Vagina (tissue), 2 donors: Measurements from ENCODE around the gene CEP128. TPM values are rescaled to one million over a fixed set of nuclear protein-coding genes. Genes with fewer than 3 reads are reported as not detected.

Experiments
- DNase-seq, 2 donors: peaks; one replicate each; pipeline ENCODE4 v3.0.0-alpha.2; 2017; ENCODE audit errors: extremely low spot score in 2 of 2
- H3K27ac ChIP-seq: fragments of 200-600 bp; sonication (generic); one replicate; pipeline ENCODE4 v1.5.1; 2019
- H3K27me3 ChIP-seq: fragments of 200-600 bp; sonication (generic); one replicate; pipeline ENCODE4 v1.5.1; 2019
- H3K36me3 ChIP-seq, 2 donors: fragments of 200-600 bp; sonication (generic); one replicate each; pipeline ENCODE4 v1.5.1; 2017 to 2019
- H3K4me1 ChIP-seq: fragments of 200-600 bp; sonication (generic); one replicate; pipeline ENCODE4 v1.5.1; 2019
- H3K4me3 ChIP-seq, 2 donors: fragments of 200-600 bp; sonication (generic); 1 replicate in 1 of 2; 2 replicates in 1 of 2; pipeline ENCODE4 v1.5.1; 2016 to 2019
- H3K9me3 ChIP-seq: fragments of 200-600 bp; sonication (generic); one replicate; pipeline ENCODE4 v1.5.1; 2019
- POLR2A ChIP-seq, 2 donors: fragments of 450-650 bp; IDR thresholded peaks; one replicate each; pipeline ENCODE4 v1.6.1; 2017; ENCODE audit warnings: antibody characterized with exemption in 2 of 2, mild to moderate bottlenecking in 2 of 2, moderate library complexity in 2 of 2
- POLR2AphosphoS5 ChIP-seq, 2 donors: sonication (generic); formaldehyde crosslinking; IDR thresholded peaks; one replicate each; pipeline ENCODE4 v1.9.0; 2017; ENCODE audit warnings: antibody characterized with exemption in 2 of 2, mild to moderate bottlenecking in 2 of 2, low read depth in 1 of 2; ENCODE audit not compliant: insufficient read depth in 1 of 2
- intact Hi-C: fragments of 100-400 bp; cut with DNase I; formaldehyde crosslinking; loops from one replicate; pipeline ENCODE4 v1.15.1; 2023
- total RNA-seq: library from RNA; depleted of rRNA; stranded (reverse); fragments of >200 nt; gene quantifications from one replicate; pipeline ENCODE4 v1.2.3, GENCODE V29; 2016
- TF ChIP-seq, protein P1 (sequence below), 3 experiments: fragments of 450-650 bp in 2 of 3; fragments of 200-600 bp in 1 of 3; sonication (generic) in 1 of 3; IDR thresholded peaks; one replicate each; pipeline ENCODE4 v1.5.1; 2017 to 2019; ENCODE audit warnings: antibody characterized with exemption in 3 of 3, mild to moderate bottlenecking in 2 of 3, moderate library complexity in 2 of 3

CEP128 gene
- total RNA-seq, 1 donor from 2014 or later, result 6.6 TPM

DNA sequence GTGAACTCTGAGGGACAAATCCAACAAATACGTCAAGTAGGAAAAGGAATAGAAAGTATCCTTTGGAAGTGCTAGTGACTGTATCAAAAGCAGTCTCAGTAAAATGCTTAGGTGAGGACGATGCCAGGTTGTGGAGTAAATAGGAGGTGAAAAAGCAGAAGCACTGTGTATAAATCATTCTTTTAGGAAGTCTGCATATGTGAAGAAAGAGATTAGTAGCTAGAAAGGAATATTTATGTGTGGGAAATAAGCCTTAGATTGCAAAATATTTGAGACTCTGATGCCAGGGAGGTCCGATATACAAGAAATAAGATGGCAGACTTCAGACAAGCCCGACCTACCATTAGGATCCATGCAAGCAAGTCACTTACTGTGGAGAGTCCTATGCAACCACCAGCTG, 7.9 kb downstream of the CEP128 start:
- TF ChIP-seq POLR2A (IDR thresholded peaks at IDR 0.05), result no peak
- TF ChIP-seq, protein P1, sequence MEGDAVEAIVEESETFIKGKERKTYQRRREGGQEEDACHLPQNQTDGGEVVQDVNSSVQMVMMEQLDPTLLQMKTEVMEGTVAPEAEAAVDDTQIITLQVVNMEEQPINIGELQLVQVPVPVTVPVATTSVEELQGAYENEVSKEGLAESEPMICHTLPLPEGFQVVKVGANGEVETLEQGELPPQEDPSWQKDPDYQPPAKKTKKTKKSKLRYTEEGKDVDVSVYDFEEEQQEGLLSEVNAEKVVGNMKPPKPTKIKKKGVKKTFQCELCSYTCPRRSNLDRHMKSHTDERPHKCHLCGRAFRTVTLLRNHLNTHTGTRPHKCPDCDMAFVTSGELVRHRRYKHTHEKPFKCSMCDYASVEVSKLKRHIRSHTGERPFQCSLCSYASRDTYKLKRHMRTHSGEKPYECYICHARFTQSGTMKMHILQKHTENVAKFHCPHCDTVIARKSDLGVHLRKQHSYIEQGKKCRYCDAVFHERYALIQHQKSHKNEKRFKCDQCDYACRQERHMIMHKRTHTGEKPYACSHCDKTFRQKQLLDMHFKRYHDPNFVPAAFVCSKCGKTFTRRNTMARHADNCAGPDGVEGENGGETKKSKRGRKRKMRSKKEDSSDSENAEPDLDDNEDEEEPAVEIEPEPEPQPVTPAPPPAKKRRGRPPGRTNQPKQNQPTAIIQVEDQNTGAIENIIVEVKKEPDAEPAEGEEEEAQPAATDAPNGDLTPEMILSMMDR (IDR thresholded peaks at IDR 0.05), result no peak
- no peak for TF ChIP-seq POLR2AphosphoS5 (IDR thresholded peaks at IDR 0.05; ENCODE audit: insufficient read depth in 1 of 2, low read depth in 1 of 2)
- Histone ChIP-seq H3K36me3 (no peaks in the 10 kb centered on the region), H3K4me3 (no peak overlapping the region), H3K27me3 (no peaks in the 10 kb centered on the region), H3K4me1 (no peaks in the 10 kb centered on the region), H3K9me3 (no peaks in the 10 kb centered on the region), H3K27ac (no peak overlapping the region)
- DNase-seq, result no peak
- intact Hi-C loops, result no loop called here

DNA sequence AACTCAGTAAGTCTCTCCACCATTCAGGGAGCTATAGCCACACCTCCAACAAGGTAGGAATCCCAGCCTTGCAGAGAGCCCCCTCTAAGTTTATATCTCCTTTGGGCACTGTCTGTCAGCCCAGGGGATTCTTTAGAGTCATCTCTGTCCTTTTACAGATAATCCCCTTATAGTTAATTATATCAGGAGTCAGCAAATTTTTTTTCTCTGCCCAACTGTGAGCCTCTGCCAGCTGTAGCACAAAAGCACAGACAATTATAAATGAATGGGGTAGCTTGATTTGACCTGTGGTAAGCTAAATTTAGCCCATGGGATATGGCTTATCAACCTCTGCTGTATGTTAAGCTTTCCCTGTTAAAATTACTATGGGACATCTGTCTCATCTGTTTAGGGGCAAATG, 8.3 kb downstream of the CEP128 start:
- no peaks in the 10 kb centered on the region for H3K4me1 ChIP-seq
- no peak overlapping the region for H3K27ac ChIP-seq
- no peaks in the 10 kb centered on the region for H3K36me3 ChIP-seq
- intact Hi-C loops, result no loop called here
- no peak for DNase-seq
- TF ChIP-seq POLR2AphosphoS5 (IDR thresholded peaks at IDR 0.05; ENCODE audit: insufficient read depth in 1 of 2, low read depth in 1 of 2), result no peak
- TF ChIP-seq, protein P1 (IDR thresholded peaks at IDR 0.05), result no peak
- TF ChIP-seq POLR2A (IDR thresholded peaks at IDR 0.05), result no peak
- H3K4me3 ChIP-seq, result no peak overlapping the region
- no peaks in the 10 kb centered on the region for H3K9me3 ChIP-seq
- H3K27me3 ChIP-seq, result no peaks in the 10 kb centered on the region

DNA sequence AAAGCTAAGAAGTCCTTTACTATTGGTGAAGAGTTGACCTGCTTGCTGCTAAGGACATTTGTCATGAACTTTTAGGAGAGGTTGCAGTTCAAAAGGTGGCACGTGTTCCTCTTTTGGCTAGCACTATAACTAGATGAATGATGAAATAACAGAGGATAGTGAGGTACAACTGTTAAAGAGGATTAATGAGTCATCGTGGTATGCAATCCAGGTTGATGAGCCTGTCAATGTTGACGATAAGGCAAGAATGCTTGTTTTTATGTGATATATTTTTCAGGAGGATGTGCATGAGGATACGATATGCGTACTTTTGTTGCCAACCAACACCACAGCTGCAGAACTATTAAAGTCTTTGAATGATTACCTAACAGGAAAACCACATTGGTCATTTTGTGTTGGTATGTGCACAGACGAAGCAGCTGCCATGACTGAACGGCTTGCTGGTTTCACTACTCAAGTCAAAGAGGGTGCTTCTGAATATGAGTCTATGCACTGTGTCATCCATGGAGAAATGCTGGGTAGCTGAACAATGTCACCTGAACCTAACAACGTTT, 10.6 kb downstream of the CEP128 start:
- intact Hi-C loops, result no loop called here
- no peak for DNase-seq
- H3K27me3 ChIP-seq, result no peaks in the 10 kb centered on the region
- H3K4me3 ChIP-seq, result no peak overlapping the region
- H3K27ac ChIP-seq, result no peak overlapping the region
- H3K4me1 ChIP-seq, result no peaks in the 10 kb centered on the region
- TF ChIP-seq, protein P1 (IDR thresholded peaks at IDR 0.05), result no peak
- no peak for TF ChIP-seq POLR2A (IDR thresholded peaks at IDR 0.05)
- peak in 1 of 2 donors; percentile 8 for TF ChIP-seq POLR2AphosphoS5 (IDR thresholded peaks at IDR 0.05; ENCODE audit: insufficient read depth in 1 of 2, low read depth in 1 of 2)
- no peaks in the 10 kb centered on the region for H3K9me3 ChIP-seq
- H3K36me3 ChIP-seq, result no peaks in the 10 kb centered on the region

DNA sequence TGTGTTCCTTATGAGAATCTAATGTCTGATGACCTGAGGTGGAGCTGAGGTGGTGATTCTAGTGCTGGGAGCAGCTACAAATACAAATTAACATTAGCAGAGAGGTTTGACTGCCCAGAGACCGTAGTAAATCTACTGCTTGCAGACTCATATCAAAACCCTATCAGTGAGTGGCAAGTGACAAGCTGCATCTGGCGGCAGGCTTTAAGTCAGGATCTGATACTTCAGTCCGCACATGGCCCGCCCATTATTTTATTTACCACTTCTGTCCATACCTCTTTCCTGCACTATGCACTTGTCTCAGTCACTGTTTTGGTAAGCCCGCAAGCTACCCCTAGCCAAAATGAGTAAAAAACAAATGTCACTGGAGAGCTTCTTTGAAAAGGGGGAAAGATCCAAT, 11.4 kb downstream of the CEP128 start:
- intact Hi-C loops, result no loop called here
- Histone ChIP-seq H3K4me1 (no peaks in the 10 kb centered on the region), H3K27me3 (no peaks in the 10 kb centered on the region), H3K4me3 (no peak overlapping the region), H3K36me3 (no peaks in the 10 kb centered on the region), H3K9me3 (no peaks in the 10 kb centered on the region), H3K27ac (no peak overlapping the region)
- no peak for DNase-seq
- TF ChIP-seq, protein P1 (IDR thresholded peaks at IDR 0.05), result no peak
- TF ChIP-seq POLR2A (IDR thresholded peaks at IDR 0.05) (no peak), POLR2AphosphoS5 (IDR thresholded peaks at IDR 0.05; ENCODE audit: insufficient read depth in 1 of 2, low read depth in 1 of 2) (no peak)

DNA sequence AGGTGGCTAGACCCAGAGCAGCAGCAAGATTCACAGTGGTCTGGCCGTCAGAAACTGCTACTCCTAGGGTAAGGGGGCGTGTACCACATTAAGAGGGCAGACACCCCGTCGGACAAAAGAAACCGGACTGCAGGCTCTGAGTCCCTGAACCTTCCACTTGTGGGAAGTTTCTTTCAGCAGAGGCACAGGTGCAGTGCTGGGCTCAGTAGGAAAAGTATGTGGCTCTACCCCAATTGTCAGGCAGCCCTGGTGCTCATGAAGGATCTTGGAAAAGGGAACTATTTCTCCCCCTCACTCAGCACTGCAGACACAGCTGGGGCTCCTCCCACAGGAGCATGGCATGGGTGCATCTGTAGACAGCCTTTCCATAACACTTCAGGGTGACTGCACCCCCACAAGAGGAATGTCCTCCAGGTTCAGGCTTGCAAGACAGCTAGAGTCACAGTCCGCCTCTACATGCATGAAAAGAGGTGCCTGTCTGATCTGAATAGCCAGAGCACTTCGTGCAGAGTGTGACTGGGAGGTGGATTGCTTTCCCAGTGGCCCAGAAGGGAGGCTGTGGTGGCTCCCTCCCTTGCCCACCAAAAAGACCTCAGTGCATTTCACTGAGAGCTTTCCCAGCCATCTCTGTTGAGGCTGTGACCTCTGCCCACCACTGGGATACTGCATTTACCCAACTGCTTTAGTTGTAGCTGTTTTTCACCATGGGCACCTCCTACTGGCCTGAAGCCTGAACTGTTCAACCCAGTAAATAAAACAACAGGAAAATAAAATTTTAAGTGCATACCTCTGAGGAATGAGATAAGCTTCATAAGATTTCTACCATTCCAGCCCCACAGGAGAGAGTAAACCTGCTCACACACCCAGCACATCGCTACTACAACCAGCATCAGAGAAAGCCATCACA, 14.2 kb downstream of the CEP128 start:
- DNase-seq, result no peak
- Histone ChIP-seq H3K27ac (no peak overlapping the region), H3K4me1 (no peaks in the 10 kb centered on the region), H3K27me3 (no peaks in the 10 kb centered on the region), H3K4me3 (no peak overlapping the region), H3K36me3 (no peaks in the 10 kb centered on the region), H3K9me3 (no peaks in the 10 kb centered on the region)
- TF ChIP-seq POLR2A (IDR thresholded peaks at IDR 0.05) (no peak), POLR2AphosphoS5 (IDR thresholded peaks at IDR 0.05; ENCODE audit: insufficient read depth in 1 of 2, low read depth in 1 of 2) (no peak)
- TF ChIP-seq, protein P1 (IDR thresholded peaks at IDR 0.05), result no peak
- intact Hi-C loops, result loop anchor here (1.0 kb wide), 1 partner anchor 18 kb away; no protein-coding TSS in a partner anchor
